Hematopoietic multipotent progenitor cell treated with erythropoietin and hydrocortisone succinate and interleukin-3 and kit ligand, for 4 days (in vitro differentiated cells): ENCODE data around the gene MPP1.

ENCODE experiments used
- DNase-seq: peaks from one replicate; pipeline ENCODE4 v3.0.0-alpha.2; 2015

MPP1 gene

DNA sequence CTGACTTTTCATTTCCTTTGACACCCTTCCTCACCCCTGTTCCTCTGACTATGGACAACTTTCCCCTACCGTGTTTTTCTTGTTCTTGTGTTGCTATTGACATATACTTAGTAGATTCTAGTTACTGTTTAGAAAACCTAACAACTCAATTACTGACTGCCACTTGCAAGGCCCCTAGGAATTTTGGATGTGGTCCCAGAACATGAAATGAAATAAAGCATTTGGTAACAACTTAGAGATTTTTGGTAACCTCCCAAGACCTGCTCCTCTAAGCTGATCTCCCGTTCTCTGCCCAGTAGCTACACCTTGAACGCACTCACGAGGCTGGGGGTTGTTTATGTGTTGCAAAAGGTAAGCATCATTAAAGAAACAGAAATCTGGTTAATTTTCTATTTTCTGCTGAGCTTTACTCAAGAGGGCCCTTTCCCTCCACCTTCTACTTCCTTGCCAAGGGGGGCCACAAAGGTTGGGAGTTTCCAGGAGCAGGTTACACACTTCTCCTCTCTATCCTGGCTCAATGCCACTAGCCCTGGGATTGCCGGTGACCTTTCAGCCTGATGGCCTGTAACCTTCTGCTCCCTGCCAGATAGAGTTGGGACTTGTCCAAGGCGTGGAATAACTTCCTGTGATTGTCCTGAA, 74.9 kb downstream of the MPP1 start:
- DNase-seq, result no peak

DNA sequence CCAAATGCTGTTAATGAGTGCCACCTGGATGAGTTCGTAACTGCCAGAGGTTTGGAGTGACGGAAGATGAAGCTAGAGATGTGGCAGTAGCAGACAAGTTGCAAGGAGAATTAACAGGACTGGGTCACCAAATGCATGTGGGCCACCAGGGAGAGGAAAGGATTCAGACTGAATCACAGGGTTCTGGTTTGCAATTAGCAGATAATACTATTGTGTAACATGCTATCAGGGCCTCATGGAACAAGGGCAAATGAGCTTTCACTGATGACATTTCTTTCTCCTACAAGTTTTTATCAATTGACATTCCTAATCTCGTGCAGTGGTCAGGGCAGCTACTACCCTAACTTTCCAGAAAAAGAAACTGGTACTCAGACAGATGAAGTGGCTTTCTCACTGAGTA, 75.8 kb downstream of the MPP1 start:
- no peak for DNase-seq
